NCI-H2171 (cell line): ENCODE data around the gene MUSK.
"Not testable (repeated sequence)": the region's sequence is repeated elsewhere in the genome, so short reads cannot be mapped to it uniquely, and the experiment has no call there.

Experiments used
- DNase-seq: peaks from one replicate; lab custom pipeline; 2025; lab: John Stamatoyannopoulos, UW

MUSK gene

DNA sequence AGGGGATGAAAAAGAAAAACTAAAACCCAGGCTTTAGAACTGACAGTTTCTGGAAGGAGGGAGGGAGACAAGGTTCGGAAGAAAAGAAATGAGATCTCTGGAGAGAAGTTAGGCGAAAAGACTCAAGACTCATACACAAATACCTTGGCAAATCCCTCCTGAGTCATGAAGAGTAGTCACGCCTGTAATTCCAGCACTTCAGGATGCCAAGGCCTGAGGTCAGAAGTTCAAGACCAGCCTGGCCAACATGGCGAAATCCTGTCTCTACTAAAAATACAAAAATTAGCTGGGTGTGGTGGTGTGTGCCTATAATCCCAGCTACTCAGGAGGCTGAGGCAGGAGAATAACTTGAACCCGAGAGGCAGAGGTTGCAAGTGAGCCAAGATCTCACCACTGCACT, 27.3 kb downstream of the MUSK start:
- not testable (repeated sequence) for DNase-seq

DNA sequence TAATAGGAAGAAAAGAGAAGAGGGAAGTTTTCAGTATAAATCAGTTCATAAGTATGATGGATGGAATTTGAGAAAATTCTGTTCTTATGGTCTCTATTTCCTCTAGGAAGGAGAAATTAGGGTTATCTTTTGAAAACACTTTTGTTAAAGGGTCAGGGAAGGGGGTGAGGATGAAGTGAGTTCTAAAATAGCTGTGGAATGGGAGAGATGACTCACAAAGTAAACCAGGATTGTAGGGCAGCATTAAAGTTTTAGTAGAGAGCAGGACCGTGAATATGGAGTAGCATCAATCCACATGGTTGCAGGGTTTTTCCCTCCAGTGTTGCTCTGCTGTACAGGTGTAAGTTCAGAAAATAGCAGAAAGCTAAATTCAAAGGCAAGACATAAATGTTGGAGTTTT, 32.4 kb downstream of the MUSK start:
- no peak for DNase-seq

GRCh38 chr9:110703669-110704068, 35.1 kb downstream of the MUSK start:
- no peak for DNase-seq

DNA sequence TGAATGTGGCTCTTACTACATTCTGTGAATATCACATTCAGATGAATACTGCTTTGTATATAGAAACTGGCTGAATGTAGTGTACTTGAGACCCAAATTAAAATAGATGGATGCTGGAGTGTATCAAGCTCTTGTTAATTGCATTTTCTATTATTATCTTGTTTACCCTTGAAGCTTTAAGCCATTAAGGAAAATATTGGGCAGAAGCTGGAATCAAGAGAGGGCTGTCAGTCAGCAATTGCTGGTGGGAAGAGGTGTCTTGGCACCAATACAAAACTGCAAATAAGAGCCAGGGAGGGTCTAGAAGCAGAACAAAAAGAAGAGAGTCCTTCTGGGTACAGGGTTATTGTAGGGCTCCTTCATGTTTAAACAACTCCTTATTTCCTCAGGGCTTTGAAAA, 38.8 kb downstream of the MUSK start:
- no peak for DNase-seq

DNA sequence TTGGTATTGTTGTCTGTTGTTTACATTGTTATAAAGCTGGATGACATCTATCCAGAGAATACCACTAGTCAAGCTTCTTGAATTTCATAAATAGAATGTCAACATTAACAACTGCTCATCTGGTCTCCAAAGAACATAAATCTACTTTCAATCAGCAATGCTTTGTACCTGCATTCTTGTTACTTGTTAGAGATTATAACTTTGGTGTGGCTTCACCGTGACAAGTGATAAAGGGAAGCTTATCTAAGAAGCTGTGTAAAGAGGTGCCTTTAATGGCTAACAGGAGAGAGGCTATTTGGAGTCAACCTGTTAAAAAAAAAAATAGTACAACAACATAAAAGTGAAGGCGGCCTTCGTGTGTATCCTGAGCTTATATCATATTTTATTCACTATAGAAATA, 41.8 kb downstream of the MUSK start:
- no peak for DNase-seq

DNA sequence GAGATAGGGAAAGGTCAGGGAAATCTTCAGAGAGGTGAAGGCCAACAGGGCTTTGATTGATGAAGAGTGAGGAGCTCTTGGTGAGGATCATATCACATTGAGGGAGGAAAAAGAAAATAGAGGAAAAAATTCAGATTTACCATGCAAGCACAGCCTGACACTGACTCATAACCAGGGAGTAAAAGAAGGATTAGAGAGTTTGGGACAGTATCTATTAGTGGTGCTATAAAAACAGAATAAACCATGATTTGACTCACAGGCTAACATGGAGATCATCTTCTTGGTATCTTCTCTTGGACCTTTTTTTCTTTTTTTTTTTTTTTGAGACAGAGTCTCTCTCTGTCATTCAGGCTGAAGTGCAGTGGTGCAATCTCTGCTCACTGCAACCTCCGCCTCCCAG, 44.4 kb downstream of the MUSK start:
- DNase-seq, result no peak

DNA sequence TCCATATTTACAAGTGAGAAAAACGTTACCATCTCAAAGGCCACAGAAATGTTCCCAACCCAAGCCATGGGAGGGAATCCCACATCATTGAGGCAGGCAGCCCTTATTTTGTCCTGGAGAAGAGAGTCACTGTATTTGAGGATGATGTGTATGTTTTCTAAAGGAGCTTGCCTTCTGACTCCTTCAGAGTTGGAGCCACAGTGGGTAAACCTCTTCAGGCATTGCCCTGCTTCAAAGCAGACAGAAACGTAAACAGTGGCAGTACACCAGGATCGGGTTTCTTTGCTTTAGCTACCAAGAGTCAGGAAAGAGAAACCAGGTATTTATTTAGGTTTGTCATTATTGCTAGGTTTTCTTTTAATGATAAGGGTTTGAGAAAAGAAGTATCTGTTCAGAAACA, 45.7 kb downstream of the MUSK start:
- no peak for DNase-seq

GRCh38 chr9:110728058-110728457, 59.5 kb downstream of the MUSK start:
- DNase-seq, result no peak

DNA sequence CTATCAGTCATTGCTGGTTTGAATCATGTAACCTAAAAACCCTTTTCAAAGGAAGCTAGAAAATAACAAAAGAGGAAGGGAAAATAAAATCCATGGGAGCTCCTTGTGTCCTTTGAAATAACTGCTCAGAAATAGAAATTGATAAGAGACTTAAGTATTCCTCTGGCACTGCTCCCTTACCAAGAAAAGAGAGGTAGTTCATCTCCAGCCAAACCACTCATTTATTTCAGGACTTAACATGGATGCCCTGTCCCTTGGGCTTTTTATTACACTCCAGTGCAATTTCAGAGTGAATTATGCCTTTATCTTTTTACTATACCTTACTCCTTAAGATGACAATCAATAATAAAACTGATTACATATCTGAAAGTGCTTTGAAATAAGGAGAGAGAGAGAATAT, 61.0 kb downstream of the MUSK start:
- DNase-seq, result no peak

GRCh38 chr9:110731437-110732028, 62.9 kb downstream of the MUSK start:
- DNase-seq, result no peak

DNA sequence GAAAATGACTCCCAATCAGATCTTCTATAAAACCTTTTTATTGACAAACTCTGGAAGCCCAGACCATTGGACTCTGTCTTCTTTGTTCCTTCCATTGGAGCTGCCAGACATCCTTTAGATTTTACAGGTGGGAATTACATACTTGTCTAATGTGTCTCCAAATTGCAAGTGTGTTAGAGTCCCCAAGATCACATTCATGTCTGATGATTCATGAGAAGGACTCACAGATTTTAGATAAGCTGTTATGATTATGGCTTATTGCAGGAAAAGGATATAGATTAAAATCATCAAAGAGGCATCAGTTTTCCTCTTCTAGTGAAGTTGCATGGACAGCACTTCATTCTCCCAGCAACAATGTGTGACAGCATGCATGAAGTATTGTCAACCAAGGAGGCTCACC, 70.4 kb downstream of the MUSK start:
- DNase-seq, result no peak

GRCh38 chr9:110742741-110743371, 74.3 kb downstream of the MUSK start:
- no peak for DNase-seq

DNA sequence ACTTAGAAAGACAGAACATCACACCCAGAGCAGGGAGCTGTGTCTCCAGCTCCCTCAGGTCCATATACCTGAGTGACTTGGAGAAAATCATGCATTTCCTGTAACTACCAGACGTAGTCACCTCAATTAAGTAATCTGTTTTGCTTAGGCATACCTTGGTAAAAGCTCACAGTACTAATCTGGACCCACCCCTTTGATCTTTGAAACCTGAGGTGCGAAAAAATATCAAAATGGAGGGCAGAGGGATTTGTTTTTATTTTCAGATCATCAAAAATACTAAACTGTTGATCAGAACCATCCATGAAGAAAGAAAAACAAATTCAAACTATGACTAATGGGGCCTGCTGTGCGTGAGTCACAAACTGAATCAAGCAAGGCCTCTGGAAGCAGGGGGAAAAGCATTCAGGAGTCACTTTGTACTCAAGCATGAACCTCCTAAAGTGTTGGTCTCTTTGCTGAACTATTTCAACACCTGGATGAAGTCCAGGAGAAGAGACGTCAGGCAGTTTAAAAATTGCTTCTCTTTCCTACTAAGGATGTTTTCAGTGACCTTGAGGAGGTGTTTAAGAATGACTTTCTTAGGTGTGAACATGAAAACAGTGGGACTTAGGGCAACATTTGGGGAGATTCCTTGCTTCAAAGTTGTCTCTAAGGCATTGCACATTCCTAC, 76.3 kb downstream of the MUSK start:
- DNase-seq, result no peak

GRCh38 chr9:110745676-110746075, 77.1 kb downstream of the MUSK start:
- no peak for DNase-seq

DNA sequence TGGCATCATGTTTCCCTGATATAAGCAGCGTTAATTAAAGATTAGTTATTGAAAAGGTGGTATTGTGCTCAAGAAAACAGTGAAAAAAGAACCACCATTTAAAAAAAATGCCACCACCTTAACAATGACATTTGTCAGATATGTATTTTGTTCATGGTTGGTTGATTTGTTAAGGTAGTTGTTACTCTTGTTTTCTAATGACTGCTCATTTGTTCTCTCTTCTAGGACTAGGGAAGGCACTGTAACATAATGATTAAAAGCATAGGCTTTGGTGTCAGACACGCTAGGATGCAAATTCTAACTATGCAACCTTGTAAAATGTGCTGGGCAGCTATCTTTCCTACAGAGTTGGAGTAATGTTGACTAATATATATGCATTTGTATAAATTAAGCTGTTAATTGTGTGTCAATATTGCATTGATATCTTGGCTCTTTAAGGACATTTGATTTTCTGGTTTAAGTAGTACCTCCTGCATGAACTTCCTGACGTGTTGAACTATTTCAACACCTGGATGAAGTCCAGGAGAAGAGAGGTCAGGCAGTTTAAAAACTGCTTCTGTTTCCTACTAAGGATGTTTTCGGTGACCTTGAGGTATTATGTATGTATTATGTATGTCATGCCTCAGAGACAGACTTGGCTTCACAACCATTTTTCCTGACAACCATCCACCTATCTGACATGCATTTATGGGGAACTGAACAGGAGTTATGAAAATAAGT, 77.8 kb downstream of the MUSK start:
- no peak for DNase-seq

DNA sequence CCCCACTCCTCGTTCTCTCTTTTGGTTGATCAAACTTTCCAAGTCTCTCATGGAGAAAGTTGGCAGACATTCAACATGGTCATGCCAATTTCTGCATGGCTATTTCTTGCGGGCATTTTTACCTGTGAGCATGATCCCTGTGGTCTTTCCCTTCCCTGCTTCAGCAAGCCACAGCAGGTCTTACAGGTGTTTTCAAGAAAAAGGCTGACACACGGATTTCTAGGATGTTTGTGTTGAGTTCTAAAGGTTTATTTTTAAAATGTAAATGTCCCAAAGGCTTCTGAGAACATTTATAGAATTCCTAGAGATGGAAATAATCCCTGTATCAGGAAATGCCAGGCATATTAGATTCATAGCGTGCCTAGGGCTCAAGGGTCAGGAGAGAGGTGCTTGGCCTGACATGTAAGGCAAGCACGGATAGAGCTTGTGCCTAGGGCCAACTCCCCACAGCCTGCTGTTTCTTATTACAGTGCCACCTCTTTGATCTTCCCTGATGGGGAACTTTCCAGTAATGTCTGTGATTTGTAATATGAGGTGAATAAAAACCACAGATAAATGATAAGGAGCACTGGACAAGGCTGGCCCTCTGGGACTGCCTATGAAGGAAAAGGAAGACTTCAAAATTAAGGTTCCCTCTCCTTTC, 79.8 kb downstream of the MUSK start:
- DNase-seq, result no peak

DNA sequence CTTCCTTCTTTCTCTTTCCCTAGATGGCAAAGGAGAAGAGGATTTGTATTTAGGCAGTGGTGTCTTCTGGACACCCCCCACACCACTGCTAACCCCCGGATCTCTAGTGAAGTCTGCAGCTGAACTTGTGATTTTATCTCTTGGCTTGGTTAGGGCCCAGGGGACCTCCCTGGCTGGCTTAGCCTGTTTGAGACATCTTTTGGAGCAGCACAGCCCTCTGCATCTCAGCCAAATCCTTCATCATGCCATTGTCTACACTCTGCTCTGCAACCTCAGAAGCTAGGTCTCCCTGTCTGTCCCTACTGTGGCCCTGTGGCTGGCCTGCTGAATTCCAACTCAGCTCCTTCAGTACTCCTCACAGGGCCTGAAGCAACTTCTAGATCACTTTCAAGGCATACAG, 81.7 kb downstream of the MUSK start:
- DNase-seq, result no peak

DNA sequence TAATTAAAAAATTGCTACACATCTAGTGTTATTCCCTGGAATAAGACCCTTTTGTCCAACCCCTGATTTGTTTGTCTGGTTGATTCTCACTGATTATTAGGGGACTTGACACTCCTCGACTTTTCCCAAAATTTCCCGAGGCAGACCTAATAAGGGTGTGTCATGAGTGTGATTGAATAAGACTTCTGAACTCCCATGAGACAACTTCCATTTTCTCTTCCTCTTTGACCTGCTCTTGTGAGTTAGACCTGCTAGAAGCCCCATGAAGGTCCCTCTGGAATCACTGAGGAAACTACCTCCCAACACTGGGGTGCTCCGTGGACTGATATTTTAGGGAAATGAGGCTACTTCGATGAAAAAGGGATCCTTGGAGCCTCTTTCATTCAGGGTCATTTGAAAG, 83.4 kb downstream of the MUSK start:
- no peak for DNase-seq

GRCh38 chr9:110752766-110753165, 84.2 kb downstream of the MUSK start:
- DNase-seq, result no peak

GRCh38 chr9:110753731-110754231, 85.2 kb downstream of the MUSK start:
- no peak for DNase-seq

- DNase-seq, result no peak
Observed at GRCh38 chr9:110755179-110755578, 86.6 kb downstream of the MUSK start.

DNA sequence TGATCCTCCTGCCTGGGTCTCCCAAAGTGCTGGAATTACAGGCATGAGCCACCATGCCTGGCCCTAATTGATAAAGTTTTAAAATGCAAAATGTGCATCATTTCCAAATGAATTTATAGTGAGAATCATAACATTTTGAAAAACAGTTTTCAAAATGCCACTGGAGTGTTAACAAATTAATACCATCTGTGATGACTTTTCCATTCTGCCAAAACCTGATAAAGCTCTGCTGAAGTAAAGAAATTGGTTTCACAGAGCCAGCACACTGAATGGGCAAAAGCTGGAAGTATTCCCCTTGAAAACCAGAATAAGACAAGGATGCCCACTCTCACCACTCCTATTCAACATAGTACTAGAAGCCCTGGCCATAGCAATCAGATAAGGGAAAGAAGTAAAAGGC, 89.6 kb downstream of the MUSK start:
- DNase-seq, result no peak
